Cardiac muscle cell (in vitro differentiated cells and primary cell): ENCODE data around the gene KLHL10. TPM values are rescaled to one million over a fixed set of nuclear protein-coding genes. Genes with fewer than 3 reads are reported as not detected.
"Not testable (repeated sequence)": the region's sequence is repeated elsewhere in the genome, so short reads cannot be mapped to it uniquely, and the experiment has no call there.

Source experiments
- DNase-seq, 2 donors: peaks; one replicate each; pipeline versions ENCODE4 v3.0.0 to v3.0.0-alpha.2; 2010 to 2017; ENCODE audit warnings: low read depth in 1 of 2, low spot score in 1 of 2
- H3K27ac ChIP-seq: fragments of 200-600 bp; sonication (generic); 2 replicates; pipeline ENCODE4 v1.5.1; 2016
- H3K27me3 ChIP-seq: fragments of 200-600 bp; sonication (generic); 2 replicates; pipeline ENCODE4 v1.6.0; 2016; ENCODE audit warnings: control low read depth
- H3K36me3 ChIP-seq: fragments of 200-600 bp; sonication (generic); 2 replicates; pipeline ENCODE4 v1.5.1; 2016; ENCODE audit warnings: control low read depth
- H3K4me1 ChIP-seq: fragments of 200-600 bp; sonication (generic); 2 replicates; pipeline ENCODE4 v1.8.1; 2017; ENCODE audit warnings: low read depth, mild to moderate bottlenecking, mixed run types
- H3K4me3 ChIP-seq: fragments of 200-600 bp; sonication (generic); 2 replicates; pipeline ENCODE4 v1.5.1; 2016; ENCODE audit warnings: mild to moderate bottlenecking
- H3K9me3 ChIP-seq: fragments of 200-600 bp; sonication (generic); 2 replicates; pipeline ENCODE4 v1.5.1; 2017; ENCODE audit warnings: low read depth, mild to moderate bottlenecking, control low read depth
- CTCF ChIP-seq: IDR thresholded peaks from 2 replicates; pipeline ENCODE4 v1.5.1; 2012; ENCODE audit warnings: low read depth, mild to moderate bottlenecking, low read length
- polyA plus RNA-seq: library from polyadenylated mRNA; unstranded; fragments of >200 nt; fragmentation: Nextera tagmentation; extraction: Ambion mirVana; gene quantifications from 2 replicates; pipeline ENCODE4 v1.2.1, GENCODE V29; 2016
- total RNA-seq: library from RNA; depleted of rRNA; stranded (reverse); fragments of >200 nt; gene quantifications from 2 replicates; pipeline ENCODE4 v1.2.3, GENCODE V29; 2016

The KLHL10 gene
- total and polyA plus RNA-seq, 2 experiments from 2014 or later = 0.36 TPM; not detected in 1

- Histone ChIP-seq H3K27ac (no peak overlapping the region), H3K4me1 (no peaks in the 10 kb centered on the region), H3K36me3 (peaks cover 46% of the 10 kb centered on the region), H3K9me3 (no peaks in the 10 kb centered on the region), H3K4me3 (no peak overlapping the region), H3K27me3 (no peaks in the 10 kb centered on the region)
- TF ChIP-seq CTCF = no peak
- no peak for DNase-seq
Observed at GRCh38 chr17:41873559-41874292, 36.1 kb downstream of the KLHL10 start.

DNA sequence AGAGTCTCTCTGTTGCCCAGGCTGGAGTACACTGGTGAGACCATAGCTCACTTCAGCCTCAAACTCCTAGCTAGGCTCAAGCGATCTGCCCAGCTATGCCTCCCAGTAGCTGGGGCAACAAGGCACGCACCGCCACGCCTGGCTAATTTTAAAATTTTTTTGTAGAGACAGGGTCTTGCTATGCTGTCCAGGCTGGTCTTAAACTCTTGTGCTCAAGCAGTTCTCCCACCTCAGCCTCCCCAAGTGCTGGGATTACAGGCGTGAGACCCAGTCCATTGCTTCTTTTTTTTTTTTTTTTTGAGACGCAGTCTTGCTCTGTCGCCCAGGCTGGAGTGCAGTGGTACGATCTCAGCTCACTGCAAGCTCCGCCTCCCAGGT is 36.7 kb downstream of the KLHL10 start:
- H3K4me3 ChIP-seq, H3K4me1 ChIP-seq, DNase-seq, H3K27ac ChIP-seq, H3K27me3 ChIP-seq, H3K9me3 ChIP-seq: not testable (repeated sequence)
- H3K36me3 ChIP-seq = peaks cover 44% of the 10 kb centered on the region

GRCh38 chr17:41880130-41880529 is 42.5 kb downstream of the KLHL10 start:
- H3K9me3 ChIP-seq = no peaks in the 10 kb centered on the region
- H3K4me3 ChIP-seq = no peak overlapping the region
- H3K4me1 ChIP-seq = no peaks in the 10 kb centered on the region
- TF ChIP-seq CTCF = no peak
- H3K27ac ChIP-seq = no peak overlapping the region
- H3K36me3 ChIP-seq = peaks cover 45% of the 10 kb centered on the region
- no peaks in the 10 kb centered on the region for H3K27me3 ChIP-seq
- no peak for DNase-seq

- DNase-seq = no peak
- no peak for TF ChIP-seq CTCF
- Histone ChIP-seq H3K27me3 (no peaks in the 10 kb centered on the region), H3K27ac (no peak overlapping the region), H3K4me3 (no peak overlapping the region), H3K36me3 (peaks cover 61% of the 10 kb centered on the region), H3K9me3 (no peaks in the 10 kb centered on the region), H3K4me1 (no peaks in the 10 kb centered on the region)
Observed at GRCh38 chr17:41882756-41883155, 45.1 kb downstream of the KLHL10 start.

DNA sequence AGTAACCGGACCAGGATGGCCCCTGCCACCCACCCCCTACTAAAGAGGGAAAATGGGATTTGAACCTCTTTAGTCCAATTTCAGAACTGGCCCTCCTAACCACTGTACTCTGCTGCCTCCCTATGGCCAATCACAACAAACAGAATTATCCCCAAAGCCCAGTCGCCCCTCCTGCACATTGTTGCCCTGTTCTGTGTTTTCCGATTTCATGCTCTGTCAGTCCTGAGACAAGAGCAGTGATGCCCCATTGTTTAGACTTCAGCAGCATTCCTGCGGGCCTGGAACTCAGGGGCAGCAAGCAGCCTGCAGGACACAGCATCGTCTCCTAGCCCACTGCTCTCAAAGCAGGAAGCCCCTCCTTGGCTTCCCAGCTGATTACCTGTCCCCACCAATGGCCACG is 48.1 kb downstream of the KLHL10 start:
- H3K36me3 ChIP-seq = peaks cover 67% of the 10 kb centered on the region
- no peak overlapping the region for H3K27ac ChIP-seq

More for the DNA sequence above, 48.1 kb downstream of the KLHL10 start:
- Histone ChIP-seq H3K4me1 (no peaks in the 10 kb centered on the region), H3K9me3 (no peaks in the 10 kb centered on the region), H3K27me3 (no peaks in the 10 kb centered on the region), H3K4me3 (no peak overlapping the region)
- DNase-seq = peak in 1 of 2 donors; percentile 23
- TF ChIP-seq CTCF = peak; percentile 11
